CD4-positive, alpha-beta T cell treated with Interleukin-12 subunit alpha and Interleukin-12 subunit beta, for 1 hour (primary cell): ENCODE measurements around the gene ABL1.

Experiments
- DNase-seq: peaks from one replicate; pipeline ENCODE4 v3.0.0-alpha.2; 2020

ABL1 gene

DNA sequence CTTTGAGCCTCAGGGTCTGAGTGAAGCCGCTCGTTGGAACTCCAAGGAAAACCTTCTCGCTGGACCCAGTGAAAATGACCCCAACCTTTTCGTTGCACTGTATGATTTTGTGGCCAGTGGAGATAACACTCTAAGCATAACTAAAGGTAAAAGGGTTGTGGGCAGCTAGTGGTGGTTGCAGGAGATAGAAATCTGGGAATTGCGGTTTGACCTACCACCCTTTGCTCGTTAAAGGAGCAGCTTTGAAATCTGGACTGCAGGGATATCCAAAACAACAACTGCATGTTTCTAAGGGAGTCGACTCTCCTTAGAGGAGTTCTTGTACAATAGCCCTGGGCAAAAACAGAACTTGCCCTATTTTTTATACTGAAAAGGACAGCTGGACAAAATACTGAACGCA is 19.0 kb downstream of the ABL1 start:
- no peak for DNase-seq

DNA sequence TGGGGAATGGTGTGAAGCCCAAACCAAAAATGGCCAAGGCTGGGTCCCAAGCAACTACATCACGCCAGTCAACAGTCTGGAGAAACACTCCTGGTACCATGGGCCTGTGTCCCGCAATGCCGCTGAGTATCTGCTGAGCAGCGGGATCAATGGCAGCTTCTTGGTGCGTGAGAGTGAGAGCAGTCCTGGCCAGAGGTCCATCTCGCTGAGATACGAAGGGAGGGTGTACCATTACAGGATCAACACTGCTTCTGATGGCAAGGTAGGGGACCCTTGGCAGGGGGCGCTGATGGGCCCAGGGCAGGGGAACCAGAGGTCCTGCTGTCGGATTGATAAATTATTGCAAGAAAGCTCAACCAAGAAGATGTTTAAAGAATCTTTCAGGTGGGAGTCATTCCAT is 19.8 kb downstream of the ABL1 start:
- no peak for DNase-seq

DNA sequence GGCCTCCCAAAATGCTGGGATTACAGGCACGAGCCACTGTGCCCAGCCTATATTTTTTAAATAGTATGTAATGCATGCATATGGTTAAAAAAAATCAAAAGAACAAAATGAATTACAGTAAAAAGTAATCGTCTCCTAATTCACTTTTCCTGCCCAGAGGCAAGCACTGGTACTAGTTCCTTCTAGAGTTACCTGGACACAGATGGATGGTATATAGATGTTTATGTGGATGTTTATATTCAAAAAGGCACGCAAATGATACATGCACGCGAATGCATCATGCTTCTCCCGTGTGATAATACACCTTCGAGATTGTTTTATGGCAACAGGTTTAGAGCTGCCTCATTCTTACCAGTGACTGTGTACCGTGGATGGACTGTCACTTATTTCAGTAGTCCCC is 21.4 kb downstream of the ABL1 start:
- no peak for DNase-seq

DNA sequence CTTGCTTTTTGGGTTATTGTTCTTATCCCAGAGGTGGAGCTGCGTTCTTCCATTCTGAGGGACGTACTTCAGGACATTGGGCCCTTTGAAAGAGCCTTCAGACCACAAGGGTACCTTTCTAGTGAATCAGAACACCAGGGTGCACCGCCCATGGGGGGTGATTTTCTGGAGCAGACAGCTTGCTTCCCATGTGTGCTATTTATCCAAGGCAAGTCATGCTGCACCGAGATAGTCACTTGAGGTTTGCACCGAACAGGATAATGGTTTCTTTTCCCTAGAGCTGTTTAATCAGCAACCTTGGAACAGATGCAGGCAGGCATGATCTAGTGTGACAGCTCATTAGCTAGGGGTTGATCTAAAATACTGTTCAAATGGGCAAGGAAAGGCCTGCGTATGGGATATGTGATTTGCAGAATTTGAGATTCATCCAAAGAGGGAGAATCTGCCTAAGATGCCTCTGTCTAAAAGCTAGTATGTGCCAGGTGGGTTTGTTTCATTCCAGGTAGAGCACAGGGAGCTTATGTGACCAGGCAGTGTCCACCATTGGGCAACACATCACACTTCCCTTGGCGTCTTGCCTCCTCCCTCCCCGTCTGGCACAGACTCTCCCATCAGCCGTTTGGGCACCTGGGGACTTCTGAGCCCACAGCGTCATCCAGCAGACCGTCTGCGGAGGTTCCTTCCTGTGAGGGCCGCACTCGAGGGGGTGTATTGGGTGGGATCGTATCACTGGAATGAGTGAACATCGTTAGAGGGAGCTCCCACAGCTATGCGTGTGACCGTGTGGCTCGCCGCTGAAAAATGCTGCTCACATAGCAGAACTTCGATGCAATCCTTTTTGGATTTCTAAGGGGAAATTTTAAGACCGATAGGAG is 23.0 kb downstream of the ABL1 start:
- no peak for DNase-seq

DNA sequence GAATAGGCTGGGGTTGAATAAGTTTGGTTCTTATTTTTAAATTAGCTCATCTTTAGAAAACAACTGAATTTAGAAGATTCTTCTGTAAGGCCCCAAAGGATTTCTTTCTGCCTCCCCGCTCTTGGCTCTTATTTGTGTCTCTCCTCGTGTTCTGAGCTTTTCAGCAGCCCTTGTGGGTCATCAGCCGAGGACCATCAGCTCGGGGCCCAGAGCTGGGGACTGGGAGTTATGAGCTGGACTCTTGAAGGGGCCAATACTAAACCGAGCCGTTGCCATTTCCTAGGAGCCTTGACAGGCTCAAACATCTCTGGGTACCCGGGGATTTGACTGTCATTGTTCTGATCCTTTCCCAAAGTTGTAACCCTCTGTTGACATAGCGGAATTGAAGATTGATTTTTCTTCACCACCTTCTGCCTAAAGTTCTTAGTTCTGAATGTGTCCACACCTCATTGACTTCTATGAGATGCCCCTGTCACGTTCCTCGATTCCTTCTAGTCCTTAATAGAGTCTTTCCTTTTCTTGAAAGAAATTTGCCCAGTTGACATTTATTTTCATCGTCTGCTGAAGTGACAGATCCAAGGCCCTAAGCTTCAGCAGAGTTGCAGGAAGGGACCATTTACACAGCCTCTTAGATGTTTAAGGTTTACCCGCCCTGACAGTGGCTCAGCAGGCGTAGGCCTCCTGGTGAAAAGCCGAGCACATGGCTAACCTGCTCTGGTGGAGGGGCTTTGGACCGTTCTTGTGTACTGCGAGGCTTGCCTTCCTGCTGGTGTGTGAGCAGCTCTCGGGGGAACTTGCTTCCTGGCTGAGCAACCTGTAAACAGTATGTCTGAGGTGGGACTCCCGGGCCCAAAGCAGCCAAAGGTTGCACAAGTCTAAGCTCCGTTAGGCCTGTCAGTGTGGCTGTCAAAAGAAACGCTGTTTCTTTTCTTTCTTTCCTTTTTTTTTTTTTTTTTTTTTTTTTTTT is 24.0 kb downstream of the ABL1 start:
- no peak for DNase-seq

DNA sequence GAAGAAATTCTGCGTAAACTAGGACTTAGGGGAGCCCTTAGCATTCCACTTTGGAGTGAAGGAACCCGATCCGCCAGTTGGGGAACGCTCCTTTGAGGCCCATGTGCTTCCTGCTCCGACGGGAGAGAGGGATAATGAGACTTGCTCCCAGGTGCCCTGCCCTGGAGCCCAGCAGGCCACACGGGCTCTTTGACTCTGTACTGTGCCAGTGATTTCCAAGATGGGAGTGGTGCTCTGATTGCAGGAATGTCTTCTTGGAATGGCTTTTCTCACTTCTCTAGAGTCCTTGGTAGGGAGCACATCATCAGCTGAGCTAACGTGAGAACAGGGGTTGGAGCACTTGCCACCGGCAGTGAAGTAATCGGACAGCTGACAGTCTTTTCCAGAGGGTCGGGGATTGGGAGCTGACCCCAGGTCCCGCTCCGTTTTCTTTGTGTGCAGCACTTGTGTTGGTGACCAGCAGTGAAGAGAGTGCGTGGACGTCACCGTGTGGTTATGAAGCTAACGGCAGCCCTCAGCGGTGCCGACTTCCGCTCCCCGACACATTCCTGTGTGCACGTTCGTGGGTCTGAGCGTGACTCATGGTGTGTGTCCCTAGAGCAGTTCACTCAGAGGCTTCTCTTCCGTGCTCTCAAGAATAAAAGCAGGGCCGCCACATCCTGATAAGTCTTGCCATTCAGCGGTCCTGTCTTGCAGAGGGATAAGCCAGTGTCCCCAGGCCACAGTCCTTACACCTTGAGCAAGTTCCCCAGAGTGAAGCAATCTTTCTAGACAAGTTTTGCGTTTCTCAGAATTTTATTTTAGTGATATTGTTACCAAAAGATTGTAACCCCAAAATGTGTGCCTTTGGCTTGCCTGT is 25.6 kb downstream of the ABL1 start:
- no peak for DNase-seq

DNA sequence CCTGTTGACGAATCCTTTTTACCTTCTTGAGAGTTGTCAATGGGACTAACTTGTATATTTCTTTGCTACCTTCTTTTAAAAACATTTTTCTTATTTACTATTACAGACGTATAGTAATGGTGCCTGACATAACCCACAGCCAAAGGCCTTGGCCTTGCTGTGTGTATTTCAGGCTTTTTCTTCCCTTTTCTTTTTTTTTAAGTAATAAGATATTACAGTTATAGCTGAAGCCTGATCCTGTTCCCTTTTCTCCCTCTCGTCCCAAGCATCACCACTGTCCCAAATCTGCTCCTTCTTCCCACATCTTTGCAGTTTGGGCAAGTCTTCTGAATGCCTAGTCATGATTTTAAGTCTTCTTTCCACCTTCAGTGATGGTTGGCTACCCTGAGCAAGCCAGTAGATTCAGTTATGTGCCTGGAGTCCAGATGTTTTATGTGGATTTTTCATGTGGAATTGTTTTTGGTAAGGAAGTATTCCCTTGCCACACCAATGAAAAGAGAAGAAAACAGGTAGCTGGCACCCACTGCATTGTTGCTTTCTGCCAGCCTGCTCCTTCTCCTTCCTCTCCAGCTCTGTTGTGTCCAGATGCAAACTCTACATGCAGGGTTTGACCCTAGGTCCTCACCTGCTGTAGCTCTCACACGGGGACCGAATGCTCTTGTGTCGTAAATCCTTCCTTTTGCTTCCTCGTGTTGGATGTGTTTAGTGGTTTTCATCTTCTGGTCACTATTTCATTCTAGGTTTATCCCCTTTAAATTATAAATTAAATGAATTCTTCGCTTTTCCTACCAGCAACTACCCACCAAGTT is 26.5 kb downstream of the ABL1 start:
- no peak for DNase-seq

DNA sequence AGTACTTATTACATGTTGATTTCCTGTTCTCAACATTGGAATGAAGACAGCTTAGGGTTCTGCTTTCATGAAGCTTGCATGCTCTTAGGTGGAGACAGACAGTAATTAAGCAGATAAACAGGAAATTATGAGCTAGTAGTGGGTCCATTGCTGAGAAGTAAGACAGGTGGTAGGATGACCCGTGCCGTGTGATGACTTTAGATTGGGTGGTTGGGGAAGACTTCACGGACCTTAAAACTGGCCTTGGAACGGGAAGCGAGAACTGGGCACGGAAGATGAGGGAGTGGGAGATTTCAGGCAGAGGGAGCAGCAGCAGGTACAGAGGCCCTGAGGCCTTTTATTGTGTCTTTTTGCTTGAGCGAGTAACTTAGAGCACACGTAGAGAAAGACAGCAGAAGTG is 27.2 kb downstream of the ABL1 start:
- DNase-seq = no peak

DNA sequence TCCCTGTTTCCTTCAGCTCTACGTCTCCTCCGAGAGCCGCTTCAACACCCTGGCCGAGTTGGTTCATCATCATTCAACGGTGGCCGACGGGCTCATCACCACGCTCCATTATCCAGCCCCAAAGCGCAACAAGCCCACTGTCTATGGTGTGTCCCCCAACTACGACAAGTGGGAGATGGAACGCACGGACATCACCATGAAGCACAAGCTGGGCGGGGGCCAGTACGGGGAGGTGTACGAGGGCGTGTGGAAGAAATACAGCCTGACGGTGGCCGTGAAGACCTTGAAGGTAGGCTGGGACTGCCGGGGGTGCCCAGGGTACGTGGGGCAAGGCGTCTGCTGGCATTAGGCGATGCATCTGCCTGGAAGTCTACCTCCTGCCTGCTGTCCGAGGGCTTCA is 27.7 kb downstream of the ABL1 start:
- no peak for DNase-seq

DNA sequence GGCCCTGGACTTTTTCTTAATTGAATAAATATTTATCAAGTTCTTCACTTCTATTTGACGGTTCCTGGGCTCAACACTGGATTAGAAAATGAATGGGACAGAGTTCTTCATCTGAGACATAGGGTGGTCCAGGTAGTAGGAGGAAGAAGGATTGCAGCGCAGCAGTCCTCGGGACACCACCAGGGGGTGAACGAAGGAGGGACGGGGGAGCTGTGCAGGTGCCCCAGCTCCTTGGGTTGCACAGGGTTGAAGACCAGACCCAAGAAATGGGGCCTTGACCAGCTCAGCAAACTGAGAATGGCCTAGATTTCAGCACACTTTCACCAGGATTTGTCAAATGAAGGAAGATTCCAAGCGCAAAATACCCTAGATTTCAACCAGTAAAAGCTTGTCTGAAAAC is 29.5 kb downstream of the ABL1 start:
- no peak for DNase-seq

DNA sequence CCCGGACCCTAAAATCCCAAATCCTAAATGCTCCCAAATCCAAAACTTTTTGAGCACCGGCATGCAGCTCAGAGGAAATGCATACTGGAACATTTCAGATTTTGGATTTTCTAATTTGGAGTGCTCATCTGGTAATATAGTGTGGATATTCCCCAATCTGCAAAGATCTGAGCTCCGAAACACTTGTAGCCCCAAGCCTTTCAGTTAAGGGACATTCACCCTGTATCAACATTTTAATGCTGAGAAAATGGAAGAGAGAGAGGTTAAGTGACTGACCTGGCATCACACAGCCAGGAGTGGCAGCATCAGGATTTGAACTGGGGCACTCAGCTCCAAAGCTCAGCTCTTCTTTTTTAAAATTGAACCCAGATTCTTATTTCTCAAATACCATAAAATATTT is 30.9 kb downstream of the ABL1 start:
- DNase-seq = no peak

DNA sequence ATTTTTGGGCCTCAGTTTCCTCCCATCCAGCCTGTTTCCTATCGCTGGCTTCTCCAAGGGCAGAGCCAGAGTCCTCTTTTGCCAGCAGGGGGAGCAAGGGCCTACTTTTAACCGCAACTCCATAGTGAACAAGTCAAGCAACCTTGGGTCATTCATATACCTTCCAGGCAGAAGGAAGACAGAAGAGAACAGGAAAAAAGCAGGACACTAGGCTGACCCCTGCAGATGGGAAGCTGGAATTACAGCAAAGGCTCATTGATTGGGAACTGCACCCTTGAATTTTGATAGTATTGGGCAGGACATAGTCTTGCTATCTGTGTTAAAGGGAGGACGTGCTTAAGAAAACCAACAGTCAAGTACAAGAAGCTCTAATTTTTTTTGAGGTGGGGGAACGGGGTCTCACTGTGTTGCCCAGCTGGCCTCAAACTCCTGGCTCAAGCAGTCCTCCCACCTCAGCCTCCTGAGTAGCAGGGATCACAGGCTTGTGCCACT is 31.5 kb downstream of the ABL1 start:
- DNase-seq = peak; percentile 50

DNA sequence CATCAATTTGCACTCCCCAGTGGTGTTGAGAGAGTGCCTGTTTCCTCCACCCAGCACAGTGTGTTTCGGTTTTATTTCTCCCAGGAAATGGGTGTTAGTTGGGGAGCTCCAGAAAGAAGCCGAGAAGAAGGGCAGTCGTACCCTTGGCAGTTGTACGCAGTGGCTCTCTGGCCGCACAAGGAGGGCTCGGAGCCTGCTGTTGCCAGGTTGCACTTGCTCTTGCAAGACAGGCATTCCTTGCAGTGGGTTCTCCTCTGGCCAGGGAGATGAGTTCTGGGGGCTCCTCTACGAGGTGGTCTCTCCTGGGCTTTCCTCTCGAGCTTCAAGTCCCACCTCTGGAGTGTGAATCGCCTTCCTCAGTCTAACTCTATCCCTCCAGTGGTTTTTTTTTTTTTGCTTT is 32.5 kb downstream of the ABL1 start:
- no peak for DNase-seq

DNA sequence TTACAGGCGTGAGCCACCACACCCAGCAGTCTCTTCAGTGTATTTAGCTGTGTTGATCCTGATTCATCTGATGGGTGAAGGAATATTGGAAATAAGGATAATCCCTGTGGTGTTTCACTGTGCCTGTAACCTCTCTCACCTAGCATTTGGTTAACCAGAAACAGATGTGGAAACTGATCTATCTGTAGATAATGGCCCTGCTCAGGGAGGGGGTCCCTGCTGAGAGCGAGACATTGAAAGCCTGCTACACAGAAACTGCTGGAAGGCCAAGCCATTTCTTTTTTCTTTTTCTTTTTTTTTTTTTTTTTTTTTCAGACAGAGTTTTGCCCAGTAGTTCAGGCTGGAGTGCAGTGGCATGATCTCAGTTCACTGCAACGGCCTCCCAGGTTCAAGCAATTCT is 33.2 kb downstream of the ABL1 start:
- no peak for DNase-seq

DNA sequence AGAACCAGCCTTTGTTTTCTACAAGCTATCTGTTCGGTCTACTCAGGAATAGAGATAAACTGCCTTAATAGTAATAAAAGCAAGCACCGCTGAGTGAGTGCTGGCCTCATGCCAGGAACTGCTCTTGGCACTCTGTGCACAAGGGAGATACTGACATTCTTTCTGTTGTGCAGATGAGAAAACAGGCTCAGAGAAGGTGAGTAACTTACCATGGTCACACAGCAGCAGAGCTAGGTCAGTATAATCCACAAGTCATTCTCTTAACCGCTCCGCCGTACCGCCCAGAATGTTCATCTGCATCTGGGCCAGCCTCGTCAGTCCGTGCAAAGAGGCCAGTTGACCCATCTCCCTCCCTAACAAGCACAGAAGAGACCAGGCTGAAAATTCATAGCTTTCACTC is 34.2 kb downstream of the ABL1 start:
- DNase-seq = no peak

DNA sequence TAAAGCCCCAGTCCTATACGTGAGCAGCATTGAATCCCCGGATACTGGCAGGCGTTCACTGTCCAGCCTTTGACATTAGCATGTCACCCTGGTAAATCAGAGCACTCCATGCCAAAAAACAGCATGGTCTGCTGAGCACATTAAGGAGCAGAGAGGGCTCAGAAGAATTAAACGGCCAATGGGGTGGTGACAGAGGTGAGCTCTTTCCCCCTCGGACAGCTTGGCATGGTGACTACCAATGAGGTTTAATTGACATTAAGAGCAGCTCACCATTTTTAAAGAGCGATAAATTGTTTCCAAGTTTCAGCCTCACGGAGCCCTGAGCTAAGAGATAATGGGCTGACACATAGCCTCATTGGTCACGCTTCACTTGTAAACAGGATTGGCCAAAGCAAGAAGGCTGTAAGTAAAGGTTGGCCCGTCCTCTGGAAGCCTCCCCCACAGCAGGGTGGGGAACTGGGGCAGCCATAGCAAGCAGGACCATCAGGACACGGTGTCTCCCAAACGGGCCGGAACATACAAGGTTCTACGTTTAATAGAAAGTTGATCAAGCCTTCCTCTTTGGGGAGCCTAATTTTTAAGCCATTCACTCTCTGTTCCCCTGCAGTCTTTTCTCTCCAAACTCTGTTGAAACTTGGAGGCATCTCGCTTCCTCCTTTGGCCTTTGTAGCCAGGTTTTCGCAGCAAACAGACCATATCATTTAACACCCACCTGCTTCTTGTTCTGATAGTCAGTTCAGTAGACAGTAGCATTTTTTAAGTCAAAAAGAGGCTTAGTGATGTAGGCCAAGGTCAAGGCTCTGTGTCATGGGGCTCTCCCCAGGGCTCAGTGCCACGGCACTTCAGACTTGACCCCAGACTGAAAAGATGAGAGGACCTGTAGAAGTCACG is 35.7 kb downstream of the ABL1 start:
- no peak for DNase-seq

DNA sequence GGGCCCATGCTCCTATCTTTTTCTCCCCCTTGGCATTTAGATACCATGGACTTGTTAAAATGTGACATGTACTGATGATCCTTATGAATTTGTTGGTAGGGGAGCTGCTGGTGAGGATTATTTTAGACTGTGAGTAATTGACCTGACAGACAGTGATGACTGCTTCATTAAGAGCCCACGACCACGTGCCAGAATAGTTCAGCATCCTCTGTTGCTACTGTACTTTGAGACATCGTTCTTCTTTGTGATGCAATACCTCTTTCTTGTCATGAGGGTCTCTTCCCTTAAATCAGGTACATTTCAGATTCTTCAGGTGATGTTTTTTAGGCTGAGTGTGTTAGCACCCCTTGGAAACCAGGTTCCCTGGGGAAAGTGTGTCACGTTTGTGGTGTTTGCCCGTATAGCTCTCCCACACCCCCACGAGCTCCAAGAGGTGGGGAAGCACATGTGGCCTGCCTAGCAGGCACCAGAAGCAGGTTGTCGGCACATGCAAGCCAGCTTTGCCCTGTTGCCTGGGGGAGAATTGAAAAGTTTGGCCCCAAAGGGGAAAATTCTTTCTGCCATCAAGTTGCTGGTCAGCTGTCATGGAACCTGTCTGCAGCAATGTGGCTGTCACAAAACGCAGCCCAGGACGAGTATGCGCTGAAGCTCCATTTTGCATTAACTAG is 36.5 kb downstream of the ABL1 start:
- DNase-seq = no peak

DNA sequence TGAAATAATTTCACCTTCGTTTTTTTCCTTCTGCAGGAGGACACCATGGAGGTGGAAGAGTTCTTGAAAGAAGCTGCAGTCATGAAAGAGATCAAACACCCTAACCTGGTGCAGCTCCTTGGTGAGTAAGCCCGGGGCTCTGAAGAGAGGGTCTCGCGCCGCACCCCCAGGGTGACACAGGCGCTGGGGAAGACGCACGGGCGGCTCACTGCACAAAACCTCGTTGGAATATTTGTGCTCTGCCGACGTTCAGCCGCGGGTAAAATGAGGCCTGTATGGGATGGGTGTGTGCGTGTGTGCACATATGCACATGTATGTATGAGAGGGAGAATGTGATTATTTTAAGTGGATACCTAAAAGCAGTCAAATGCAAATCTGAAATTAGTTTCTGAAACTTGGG is 37.0 kb downstream of the ABL1 start:
- no peak for DNase-seq

DNA sequence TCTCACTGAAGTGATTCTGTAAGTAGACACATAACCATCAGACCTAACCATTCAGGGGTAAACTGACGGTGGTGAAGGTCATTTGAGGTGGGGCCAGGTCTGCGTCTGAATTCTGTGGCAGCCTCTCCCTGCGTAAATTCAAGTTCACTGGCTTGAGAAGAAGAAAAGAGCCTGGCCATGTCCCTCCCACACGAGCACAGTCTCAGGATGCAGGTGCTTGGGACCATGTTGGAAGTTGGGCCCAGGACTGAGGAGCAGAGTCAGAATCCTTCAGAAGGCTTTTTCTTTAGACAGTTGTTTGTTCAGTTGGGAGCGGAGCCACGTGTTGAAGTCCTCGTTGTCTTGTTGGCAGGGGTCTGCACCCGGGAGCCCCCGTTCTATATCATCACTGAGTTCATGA is 37.5 kb downstream of the ABL1 start:
- DNase-seq = no peak

DNA sequence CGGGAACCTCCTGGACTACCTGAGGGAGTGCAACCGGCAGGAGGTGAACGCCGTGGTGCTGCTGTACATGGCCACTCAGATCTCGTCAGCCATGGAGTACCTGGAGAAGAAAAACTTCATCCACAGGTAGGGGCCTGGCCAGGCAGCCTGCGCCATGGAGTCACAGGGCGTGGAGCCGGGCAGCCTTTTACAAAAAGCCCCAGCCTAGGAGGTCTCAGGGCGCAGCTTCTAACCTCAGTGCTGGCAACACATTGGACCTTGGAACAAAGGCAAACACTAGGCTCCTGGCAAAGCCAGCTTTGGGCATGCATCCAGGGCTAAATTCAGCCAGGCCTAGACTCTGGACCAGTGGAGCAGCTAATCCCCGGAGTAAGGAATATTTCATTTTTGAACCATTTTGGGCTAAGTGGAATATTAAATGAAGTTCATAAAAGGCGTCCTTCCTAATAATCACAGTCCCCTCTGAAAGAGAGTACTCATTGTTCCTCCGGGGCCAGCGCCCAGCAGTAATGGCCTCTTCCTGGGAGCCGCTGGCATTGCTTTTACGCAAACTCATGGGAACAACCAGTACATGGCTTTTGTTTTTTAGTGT is 38.0 kb downstream of the ABL1 start:
- DNase-seq = no peak
